Measurements from ENCODE around the gene B4GAT1. TPM values are rescaled to one million over a fixed set of nuclear protein-coding genes. Genes with fewer than 3 reads are reported as not detected.
A peak's percentile ranks its signal among the peaks of the same experiment; 100 is the strongest.

Gene B4GAT1
- total and polyA plus RNA-seq, 9 of the 15 experiments (the other 6 are each of a cell fraction or from before 2014, with no cell fraction given): 0.86 to 9.5 (median 3.8) TPM

DNA sequence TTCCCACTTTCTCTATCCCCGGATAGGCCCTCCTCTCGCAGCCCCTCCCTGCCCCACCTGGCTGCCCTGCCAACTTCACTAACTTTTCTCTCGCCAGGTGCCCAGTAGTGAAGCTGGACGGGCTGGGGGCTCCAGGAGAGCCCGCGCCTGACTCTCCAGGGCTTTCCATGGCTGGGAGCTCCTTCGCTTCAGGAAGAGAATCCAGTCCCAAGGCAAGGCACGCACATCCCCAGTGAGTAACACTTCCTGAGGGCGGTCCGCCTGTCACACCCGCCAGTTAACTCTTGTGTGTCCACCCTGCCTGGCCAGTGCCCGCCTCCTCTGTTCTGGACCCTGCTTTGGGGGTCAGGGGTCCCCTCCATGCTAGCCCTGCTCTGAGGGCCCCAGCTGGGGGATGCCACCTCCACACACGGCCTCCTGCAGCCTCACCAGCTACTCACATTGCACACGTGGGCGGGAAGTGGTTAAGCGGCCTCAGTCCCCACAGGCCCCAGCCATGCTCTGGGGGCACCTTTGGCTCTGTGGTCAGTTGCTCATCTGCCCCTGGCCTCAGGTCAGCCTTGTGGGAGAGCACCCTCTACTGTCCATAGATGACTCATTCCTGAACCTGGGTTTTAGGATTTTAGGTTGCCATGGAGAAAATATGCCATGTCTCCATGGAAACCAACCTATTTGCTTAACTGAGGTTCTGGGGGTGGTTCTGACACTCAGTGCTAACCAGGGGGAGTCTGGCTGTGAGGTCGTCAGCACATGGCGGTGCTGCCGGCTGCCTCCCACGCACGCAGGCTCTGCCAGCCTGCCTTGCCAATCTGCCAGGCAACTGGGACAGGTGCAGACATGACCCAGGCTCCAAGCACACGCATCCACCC, 11.0 kb downstream of the B4GAT1 start, which contains the start of gene RIN1 (continued):
- TF ChIP-seq, protein P1, sequence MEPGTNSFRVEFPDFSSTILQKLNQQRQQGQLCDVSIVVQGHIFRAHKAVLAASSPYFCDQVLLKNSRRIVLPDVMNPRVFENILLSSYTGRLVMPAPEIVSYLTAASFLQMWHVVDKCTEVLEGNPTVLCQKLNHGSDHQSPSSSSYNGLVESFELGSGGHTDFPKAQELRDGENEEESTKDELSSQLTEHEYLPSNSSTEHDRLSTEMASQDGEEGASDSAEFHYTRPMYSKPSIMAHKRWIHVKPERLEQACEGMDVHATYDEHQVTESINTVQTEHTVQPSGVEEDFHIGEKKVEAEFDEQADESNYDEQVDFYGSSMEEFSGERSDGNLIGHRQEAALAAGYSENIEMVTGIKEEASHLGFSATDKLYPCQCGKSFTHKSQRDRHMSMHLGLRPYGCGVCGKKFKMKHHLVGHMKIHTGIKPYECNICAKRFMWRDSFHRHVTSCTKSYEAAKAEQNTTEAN (CRISPR knock-in tag; IDR thresholded peaks at IDR 0.05): 0 out of 2 replicates have a peak, but pooled peaks have one; percentile 59
- TF ChIP-seq FIP1L1 (IDR thresholded peaks at IDR 0.05; ENCODE audit: low read depth, low read length, poor library complexity, severe bottlenecking): no peak
- no peak for TF ChIP-seq EP400 (IDR thresholded peaks at IDR 0.05)
- no peak for TF ChIP-seq ZFP1 (CRISPR knock-in tag; IDR thresholded peaks at IDR 0.05)
- TF ChIP-seq, protein P2, sequence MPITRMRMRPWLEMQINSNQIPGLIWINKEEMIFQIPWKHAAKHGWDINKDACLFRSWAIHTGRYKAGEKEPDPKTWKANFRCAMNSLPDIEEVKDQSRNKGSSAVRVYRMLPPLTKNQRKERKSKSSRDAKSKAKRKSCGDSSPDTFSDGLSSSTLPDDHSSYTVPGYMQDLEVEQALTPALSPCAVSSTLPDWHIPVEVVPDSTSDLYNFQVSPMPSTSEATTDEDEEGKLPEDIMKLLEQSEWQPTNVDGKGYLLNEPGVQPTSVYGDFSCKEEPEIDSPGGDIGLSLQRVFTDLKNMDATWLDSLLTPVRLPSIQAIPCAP (CRISPR knock-in tag; IDR thresholded peaks at IDR 0.05; ENCODE audit: borderline replicate concordance): no peak
- 0 out of 2 replicates have a peak, but pooled peaks have one; percentile 39 for TF ChIP-seq FOXK1 (CRISPR knock-in tag; IDR thresholded peaks at IDR 0.05; ENCODE audit: borderline replicate concordance)
- no peak for TF ChIP-seq NR2C1 (IDR thresholded peaks at IDR 0.05)
- TF ChIP-seq NR2C1 (tag; IDR thresholded peaks at IDR 0.05): no peak
- TF ChIP-seq MTA1 (IDR thresholded peaks at IDR 0.05; ENCODE audit: borderline replicate concordance): 0 out of 2 replicates have a peak, but pooled peaks have one; percentile 21
- TF ChIP-seq, protein P3, sequence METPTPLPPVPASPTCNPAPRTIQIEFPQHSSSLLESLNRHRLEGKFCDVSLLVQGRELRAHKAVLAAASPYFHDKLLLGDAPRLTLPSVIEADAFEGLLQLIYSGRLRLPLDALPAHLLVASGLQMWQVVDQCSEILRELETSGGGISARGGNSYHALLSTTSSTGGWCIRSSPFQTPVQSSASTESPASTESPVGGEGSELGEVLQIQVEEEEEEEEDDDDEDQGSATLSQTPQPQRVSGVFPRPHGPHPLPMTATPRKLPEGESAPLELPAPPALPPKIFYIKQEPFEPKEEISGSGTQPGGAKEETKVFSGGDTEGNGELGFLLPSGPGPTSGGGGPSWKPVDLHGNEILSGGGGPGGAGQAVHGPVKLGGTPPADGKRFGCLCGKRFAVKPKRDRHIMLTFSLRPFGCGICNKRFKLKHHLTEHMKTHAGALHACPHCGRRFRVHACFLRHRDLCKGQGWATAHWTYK (CRISPR knock-in tag; IDR thresholded peaks at IDR 0.05): peak; percentile 64; the same call in 1 of the 2 replicates
- no peak for TF ChIP-seq SLC30A9 (CRISPR knock-in tag; IDR thresholded peaks at IDR 0.05)
- no peak for TF ChIP-seq ZNF282 (CRISPR knock-in tag; IDR thresholded peaks at IDR 0.05)
- TF ChIP-seq, protein P4, sequence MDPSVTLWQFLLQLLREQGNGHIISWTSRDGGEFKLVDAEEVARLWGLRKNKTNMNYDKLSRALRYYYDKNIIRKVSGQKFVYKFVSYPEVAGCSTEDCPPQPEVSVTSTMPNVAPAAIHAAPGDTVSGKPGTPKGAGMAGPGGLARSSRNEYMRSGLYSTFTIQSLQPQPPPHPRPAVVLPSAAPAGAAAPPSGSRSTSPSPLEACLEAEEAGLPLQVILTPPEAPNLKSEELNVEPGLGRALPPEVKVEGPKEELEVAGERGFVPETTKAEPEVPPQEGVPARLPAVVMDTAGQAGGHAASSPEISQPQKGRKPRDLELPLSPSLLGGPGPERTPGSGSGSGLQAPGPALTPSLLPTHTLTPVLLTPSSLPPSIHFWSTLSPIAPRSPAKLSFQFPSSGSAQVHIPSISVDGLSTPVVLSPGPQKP (CRISPR knock-in tag; IDR thresholded peaks at IDR 0.05): no peak
- TF ChIP-seq HIVEP1 (CRISPR knock-in tag; IDR thresholded peaks at IDR 0.05): no peak
- TF ChIP-seq, protein P5, sequence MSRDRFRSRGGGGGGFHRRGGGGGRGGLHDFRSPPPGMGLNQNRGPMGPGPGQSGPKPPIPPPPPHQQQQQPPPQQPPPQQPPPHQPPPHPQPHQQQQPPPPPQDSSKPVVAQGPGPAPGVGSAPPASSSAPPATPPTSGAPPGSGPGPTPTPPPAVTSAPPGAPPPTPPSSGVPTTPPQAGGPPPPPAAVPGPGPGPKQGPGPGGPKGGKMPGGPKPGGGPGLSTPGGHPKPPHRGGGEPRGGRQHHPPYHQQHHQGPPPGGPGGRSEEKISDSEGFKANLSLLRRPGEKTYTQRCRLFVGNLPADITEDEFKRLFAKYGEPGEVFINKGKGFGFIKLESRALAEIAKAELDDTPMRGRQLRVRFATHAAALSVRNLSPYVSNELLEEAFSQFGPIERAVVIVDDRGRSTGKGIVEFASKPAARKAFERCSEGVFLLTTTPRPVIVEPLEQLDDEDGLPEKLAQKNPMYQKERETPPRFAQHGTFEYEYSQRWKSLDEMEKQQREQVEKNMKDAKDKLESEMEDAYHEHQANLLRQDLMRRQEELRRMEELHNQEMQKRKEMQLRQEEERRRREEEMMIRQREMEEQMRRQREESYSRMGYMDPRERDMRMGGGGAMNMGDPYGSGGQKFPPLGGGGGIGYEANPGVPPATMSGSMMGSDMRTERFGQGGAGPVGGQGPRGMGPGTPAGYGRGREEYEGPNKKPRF (IDR thresholded peaks at IDR 0.05; ENCODE audit: low read depth, low read length): no peak
- no peak for TF ChIP-seq HNRNPLL (IDR thresholded peaks at IDR 0.05; ENCODE audit: low read depth, low read length, poor library complexity, severe bottlenecking)
- TF ChIP-seq MYNN (IDR thresholded peaks at IDR 0.05): peak; percentile 99
- TF ChIP-seq MYNN (CRISPR knock-in tag; IDR thresholded peaks at IDR 0.05): peak; percentile 29; the same call in 1 of the 2 replicates
- TF ChIP-seq PHF21A (IDR thresholded peaks at IDR 0.05; ENCODE audit: borderline replicate concordance, low read depth): no peak
- TF ChIP-seq ZNF408 (CRISPR knock-in tag; IDR thresholded peaks at IDR 0.05; ENCODE audit: low read depth): no peak
- no peak for TF ChIP-seq ZNF212 (CRISPR knock-in tag; IDR thresholded peaks at IDR 0.05)
- TF ChIP-seq PRMT5 (CRISPR knock-in tag; IDR thresholded peaks at IDR 0.05): no peak
